ENCODE results near the gene WNT5B.
A peak's percentile ranks its signal among the peaks of the same experiment; 100 is the strongest.
"Not testable (repeated sequence)": the region's sequence is repeated elsewhere in the genome, so short reads cannot be mapped to it uniquely, and the experiment has no call there.

Gene WNT5B

GRCh38 chr12:1692895-1693610, 64.0 kb downstream of the WNT5B start:
- H3K4me1 ChIP-seq (ENCODE audit: insufficient read depth, low read length, poor library complexity, severe bottlenecking), result peaks cover 53% of the 10 kb centered on the region
- no peak overlapping the region for H2AFZ ChIP-seq (ENCODE audit: low read length)
- peaks cover 65% of the 10 kb centered on the region for H4K20me1 ChIP-seq (ENCODE audit: insufficient read depth, low read length, poor library complexity, severe bottlenecking)
- peak overlapping the region; percentile 98 for H3K4me2 ChIP-seq (ENCODE audit: low read depth, low read length, poor library complexity, severe bottlenecking)
- peaks cover 75% of the 10 kb centered on the region for H3K79me2 ChIP-seq (ENCODE audit: insufficient read depth, low read length)
- peak overlapping the region; percentile 88 for H3K9ac ChIP-seq (ENCODE audit: low read depth, low read length, poor library complexity, severe bottlenecking)
- TF ChIP-seq EZH2phosphoT487 (IDR thresholded peaks at IDR 0.05; ENCODE audit: borderline replicate concordance), result no peak
- TF ChIP-seq CTCF (conservative IDR thresholded peaks at IDR 0.05; ENCODE audit: low read length), result no peak
- peak overlapping the region; percentile 90 for H3K4me3 ChIP-seq (ENCODE audit: low read length, poor library complexity, severe bottlenecking)
- no peaks in the 10 kb centered on the region for H3K36me3 ChIP-seq (ENCODE audit: insufficient read depth, low read length)
- H3K9me2 ChIP-seq (replicated peaks; ENCODE audit: low read depth, low read length), result no peaks in the 10 kb centered on the region
- H3K27me3 ChIP-seq (ENCODE audit: insufficient read depth, low read length, poor library complexity, severe bottlenecking), result no peaks in the 10 kb centered on the region
- 0 out of 2 replicates have a peak, but pooled peaks cover 2% of the 10 kb centered on the region for H3F3A ChIP-seq (ENCODE audit: low read depth)
- no peaks in the 10 kb centered on the region for H3K9me3 ChIP-seq (ENCODE audit: insufficient read depth, low read depth, low read length)

GRCh38 chr12:1695097-1695496, 66.1 kb downstream of the WNT5B start:
- H3K9me3 ChIP-seq (ENCODE audit: insufficient read depth, low read depth, low read length); H3K9ac ChIP-seq (ENCODE audit: low read depth, low read length, poor library complexity, severe bottlenecking); H3F3A ChIP-seq (ENCODE audit: low read depth); H3K9me2 ChIP-seq (replicated peaks; ENCODE audit: low read depth, low read length); H2AFZ ChIP-seq (ENCODE audit: low read length); H3K36me3 ChIP-seq (ENCODE audit: insufficient read depth, low read length); H3K27me3 ChIP-seq (ENCODE audit: insufficient read depth, low read length, poor library complexity, severe bottlenecking): not testable (repeated sequence)
- Histone ChIP-seq H3K4me1 (ENCODE audit: insufficient read depth, low read length, poor library complexity, severe bottlenecking) (peaks cover 64% of the 10 kb centered on the region), H3K4me3 (ENCODE audit: low read length, poor library complexity, severe bottlenecking) (peak overlapping the region; percentile 45), H4K20me1 (ENCODE audit: insufficient read depth, low read length, poor library complexity, severe bottlenecking) (peaks cover 85% of the 10 kb centered on the region), H3K79me2 (ENCODE audit: insufficient read depth, low read length) (peaks cover 93% of the 10 kb centered on the region), H3K4me2 (ENCODE audit: low read depth, low read length, poor library complexity, severe bottlenecking) (peak overlapping the region; percentile 98)

- H3K27me3 ChIP-seq (ENCODE audit: insufficient read depth, low read length, poor library complexity, severe bottlenecking), result no peaks in the 10 kb centered on the region
- H3K79me2 ChIP-seq (ENCODE audit: insufficient read depth, low read length), result peaks cover 100% of the 10 kb centered on the region
- TF ChIP-seq EZH2phosphoT487 (IDR thresholded peaks at IDR 0.05; ENCODE audit: borderline replicate concordance) (no peak), CTCF (conservative IDR thresholded peaks at IDR 0.05; ENCODE audit: low read length) (no peak)
- no peaks in the 10 kb centered on the region for H3K9me3 ChIP-seq (ENCODE audit: insufficient read depth, low read depth, low read length)
- H3K4me2 ChIP-seq (ENCODE audit: low read depth, low read length, poor library complexity, severe bottlenecking), result peak overlapping the region; percentile 98
- H3F3A ChIP-seq (ENCODE audit: low read depth), result no peaks in the 10 kb centered on the region
- H3K4me3 ChIP-seq (ENCODE audit: low read length, poor library complexity, severe bottlenecking), result peak overlapping the region; percentile 30
- no peak overlapping the region for H2AFZ ChIP-seq (ENCODE audit: low read length)
- H3K9me2 ChIP-seq (replicated peaks; ENCODE audit: low read depth, low read length), result no peaks in the 10 kb centered on the region
- no peak overlapping the region for H3K9ac ChIP-seq (ENCODE audit: low read depth, low read length, poor library complexity, severe bottlenecking)
- peaks cover 91% of the 10 kb centered on the region for H4K20me1 ChIP-seq (ENCODE audit: insufficient read depth, low read length, poor library complexity, severe bottlenecking)
- no peaks in the 10 kb centered on the region for H3K36me3 ChIP-seq (ENCODE audit: insufficient read depth, low read length)
- H3K4me1 ChIP-seq (ENCODE audit: insufficient read depth, low read length, poor library complexity, severe bottlenecking), result peaks cover 71% of the 10 kb centered on the region
Observed at GRCh38 chr12:1695886-1696670, 67.0 kb downstream of the WNT5B start.

Measured in Loucy (cell line).